GM21526 (cell line): ENCODE measurements around the gene PHLDA1.

Experiments used
- ATAC-seq: cut with Tn5 transposase; IDR thresholded peaks from one replicate; pipeline ENCODE4 v1.9.1; 2021; ENCODE audit warnings: moderate library complexity; ENCODE audit not compliant: unreplicated experiment, low FRiP score

Gene PHLDA1

GRCh38 chr12:76031414-76032042 lies at the start of gene PHLDA1:
TSS of gene PHLDA1 (minus strand) at chr12:76031776.
- ATAC-seq = peak; percentile 82

DNA sequence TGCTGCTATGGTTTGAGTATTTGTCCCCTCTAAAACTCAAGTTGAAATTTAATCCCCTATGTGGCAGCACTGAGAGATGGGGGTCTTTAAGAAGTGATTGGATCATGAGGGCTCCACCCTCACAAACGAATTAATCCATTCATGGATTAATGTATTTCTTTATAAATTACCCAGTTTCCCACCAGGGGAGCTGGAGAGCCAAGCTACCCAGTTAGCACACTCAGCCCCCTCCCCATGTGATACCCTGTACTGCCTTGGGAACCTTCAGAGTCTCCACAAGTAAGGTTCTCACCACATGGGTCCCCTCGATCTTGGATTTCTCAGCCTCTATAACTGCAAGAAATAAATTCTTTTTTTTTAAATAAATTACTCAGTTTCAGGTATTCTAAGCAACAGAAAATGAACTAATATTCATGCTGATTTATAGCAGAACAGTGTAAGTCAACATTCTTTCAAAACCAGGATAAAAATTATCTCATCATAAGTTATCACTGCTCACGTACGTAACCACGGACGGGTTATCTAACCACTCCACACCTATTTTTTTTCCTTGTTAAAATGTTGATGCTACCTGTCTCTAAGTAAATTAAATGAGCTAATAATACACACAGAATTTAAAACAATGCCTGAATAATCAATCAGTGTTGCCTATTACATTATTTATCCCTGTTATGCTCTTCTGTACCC lies 49.3 kb upstream of the PHLDA1 start:
- ATAC-seq = no peak

DNA sequence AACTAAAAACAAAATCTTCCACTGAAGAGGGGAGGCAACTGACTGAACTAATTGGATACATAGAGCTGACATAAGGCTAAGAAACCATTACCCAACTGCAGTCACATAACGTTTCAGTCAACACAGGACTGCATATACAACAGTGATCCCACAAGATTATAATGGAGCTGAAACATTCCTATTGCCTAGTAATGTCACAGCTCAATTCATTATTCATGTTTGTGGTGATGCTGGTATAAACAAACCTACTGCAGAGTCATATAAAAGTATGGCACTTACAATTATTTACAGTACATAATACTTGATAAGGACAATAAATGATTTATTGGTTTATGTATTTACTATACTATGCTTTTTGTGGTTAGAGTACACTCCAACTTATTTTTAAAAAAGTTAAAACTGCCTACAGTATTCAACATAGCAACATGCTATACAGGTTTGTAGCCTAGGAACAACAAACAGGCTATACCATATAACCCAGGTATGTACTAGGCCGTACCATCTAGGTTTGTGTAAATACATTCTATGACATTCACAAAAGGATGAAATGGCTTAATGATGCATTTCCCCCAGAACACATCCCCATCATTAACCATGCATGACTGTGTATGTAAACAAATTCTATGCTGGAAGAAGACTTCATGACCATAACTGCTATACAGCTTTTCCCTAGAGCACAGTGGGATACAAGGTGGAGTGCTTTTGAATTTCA lies 48.6 kb upstream of the PHLDA1 start:
- ATAC-seq = no peak

DNA sequence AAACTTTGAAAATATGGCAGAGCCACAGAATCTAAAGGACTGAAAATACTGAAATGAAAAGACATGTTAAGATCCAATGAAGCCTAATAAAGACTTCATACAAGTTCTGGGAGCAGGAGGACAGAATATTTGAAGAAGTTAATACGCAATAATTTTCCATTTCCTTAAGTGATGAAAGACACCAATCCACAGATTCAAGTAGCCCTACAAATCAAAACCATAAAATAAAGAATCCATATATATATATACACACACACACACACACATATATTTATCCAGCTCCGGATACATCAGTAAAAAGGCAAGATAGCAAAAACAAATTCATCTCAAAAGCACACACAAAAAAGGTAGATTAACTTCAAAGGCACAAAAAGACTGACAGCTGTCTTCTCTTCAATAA lies 47.2 kb upstream of the PHLDA1 start:
- no peak for ATAC-seq

- ATAC-seq = no peak
These were observed 43.9 kb upstream of the PHLDA1 start for GRCh38 chr12:76075448-76075847.

DNA sequence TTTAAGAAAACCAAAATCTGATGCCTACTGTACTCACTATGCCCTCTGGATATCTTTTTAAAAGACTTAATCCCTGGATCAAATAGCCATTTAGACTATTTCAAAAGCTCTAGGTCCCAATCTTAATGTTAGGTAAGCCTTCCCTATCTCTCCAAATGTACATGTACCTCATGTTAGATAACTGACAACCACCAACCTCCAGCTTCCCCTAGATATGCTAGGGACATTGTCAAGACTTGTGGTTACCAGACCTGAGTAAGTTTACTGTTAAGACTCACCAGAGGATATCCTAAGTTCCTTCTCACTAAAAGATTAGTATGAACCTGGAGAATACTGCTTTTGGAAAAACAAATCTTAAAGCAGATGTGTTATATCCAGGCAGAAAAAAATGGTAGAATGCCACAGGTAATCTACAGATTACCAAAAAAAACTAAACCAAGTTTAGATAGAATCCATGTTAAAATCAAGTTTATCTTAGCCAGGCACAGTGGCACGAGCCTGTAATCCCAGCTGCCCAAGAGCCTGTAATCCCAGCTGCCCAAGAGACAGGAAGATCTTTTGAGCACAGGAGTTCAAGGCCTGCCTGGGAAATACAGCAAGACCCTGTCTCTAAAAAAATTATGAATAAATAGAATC lies 43.2 kb upstream of the PHLDA1 start:
- ATAC-seq = no peak

DNA sequence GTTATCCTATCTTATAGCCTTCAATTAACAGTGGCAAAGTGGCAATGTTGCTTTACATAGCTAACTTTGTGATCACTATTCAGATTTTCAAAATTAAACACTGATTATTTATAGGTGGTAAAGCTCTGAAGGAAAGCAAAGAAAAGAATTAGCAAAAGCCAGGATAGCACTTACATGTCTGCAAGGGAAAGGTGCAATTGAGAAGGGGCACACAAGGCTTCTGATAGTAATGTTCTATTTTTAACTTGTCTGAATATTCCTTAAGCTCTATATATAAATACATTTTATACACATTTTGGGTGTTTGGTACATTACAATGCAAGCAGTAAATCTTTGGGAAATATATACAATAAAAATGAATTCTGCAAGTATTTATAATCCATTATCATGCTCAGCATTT lies 42.0 kb upstream of the PHLDA1 start:
- ATAC-seq = no peak

- ATAC-seq = no peak
These were observed 41.0 kb upstream of the PHLDA1 start for GRCh38 chr12:76072568-76072967.

DNA sequence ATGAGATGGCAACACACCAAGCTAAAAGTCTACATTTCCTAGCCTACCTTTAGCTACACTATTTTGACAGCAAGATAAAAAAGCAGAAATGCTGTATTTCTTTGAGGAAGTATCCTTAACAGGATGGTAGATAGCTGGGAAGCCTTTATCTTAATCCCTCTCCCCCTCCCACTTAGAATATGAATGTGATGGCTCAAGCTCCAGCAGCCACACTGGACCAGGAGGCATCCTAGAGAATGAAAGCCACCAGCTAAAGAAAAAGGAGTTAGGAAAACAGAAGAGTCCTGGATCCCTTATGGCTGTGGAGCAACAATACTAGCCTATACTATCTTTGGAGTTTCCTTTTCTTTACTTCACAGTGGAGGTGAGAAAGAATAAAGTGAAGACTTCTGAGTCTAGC lies 37.8 kb upstream of the PHLDA1 start:
- no peak for ATAC-seq

GRCh38 chr12:76065917-76066316 lies 34.3 kb upstream of the PHLDA1 start:
- ATAC-seq = no peak

- ATAC-seq = no peak
These were observed 33.3 kb upstream of the PHLDA1 start for GRCh38 chr12:76064904-76065303.

DNA sequence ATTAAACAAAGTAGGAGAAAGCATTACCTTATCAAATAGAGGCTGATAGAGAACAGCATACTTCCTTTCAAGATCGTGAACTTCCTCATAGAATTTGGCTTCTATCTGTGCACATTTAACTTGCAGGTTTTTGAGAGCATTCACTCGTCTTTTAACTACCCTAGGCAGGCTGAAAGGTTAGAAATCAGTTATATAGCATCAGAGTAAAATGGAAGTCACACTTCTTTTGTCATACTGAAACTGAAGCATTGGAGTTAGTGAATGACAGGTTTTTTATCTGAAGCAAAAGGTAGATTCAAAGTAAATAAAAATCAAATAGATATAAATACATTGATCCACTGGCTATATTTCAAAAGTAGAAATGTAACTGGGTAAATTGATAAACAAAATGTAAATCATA lies 28.5 kb upstream of the PHLDA1 start:
- ATAC-seq = no peak

DNA sequence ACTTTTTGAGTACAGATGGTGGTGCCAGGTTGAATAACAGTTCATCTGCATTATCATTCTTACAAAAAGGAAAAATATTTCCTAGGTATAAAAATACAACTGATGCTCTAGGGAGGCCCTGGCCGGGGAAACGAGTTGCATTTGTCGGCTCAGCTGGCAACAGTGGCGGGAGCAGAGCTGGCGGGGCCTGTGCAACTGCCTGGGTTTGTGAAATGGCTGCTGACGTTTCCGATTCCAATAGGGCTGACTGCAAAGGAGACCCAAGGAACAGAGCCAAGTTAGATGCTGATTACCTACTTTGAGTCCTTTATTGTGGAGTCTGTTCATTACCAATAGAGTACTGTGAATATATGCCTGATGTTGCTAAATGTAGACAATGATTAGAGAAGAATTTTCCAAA lies 25.8 kb upstream of the PHLDA1 start:
- no peak for ATAC-seq

DNA sequence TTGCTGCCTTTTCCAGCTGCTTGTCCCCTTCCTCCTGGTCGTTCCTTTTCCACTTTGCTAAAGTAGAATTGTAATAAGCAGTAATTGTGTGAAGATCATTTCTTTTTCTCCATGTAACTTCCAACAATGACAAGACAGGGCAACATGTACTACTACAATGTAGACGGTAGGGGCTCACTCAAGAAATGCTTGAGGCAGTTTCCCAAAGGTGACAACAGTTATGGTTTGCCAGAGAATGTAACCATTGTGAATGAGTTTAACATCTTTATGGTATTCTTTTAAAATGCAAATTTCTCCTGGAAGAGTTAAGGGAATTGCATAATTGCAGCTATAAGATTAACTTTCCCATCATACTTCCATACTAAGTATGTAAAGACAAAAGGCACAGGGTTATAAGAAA lies 23.8 kb upstream of the PHLDA1 start:
- ATAC-seq = no peak

DNA sequence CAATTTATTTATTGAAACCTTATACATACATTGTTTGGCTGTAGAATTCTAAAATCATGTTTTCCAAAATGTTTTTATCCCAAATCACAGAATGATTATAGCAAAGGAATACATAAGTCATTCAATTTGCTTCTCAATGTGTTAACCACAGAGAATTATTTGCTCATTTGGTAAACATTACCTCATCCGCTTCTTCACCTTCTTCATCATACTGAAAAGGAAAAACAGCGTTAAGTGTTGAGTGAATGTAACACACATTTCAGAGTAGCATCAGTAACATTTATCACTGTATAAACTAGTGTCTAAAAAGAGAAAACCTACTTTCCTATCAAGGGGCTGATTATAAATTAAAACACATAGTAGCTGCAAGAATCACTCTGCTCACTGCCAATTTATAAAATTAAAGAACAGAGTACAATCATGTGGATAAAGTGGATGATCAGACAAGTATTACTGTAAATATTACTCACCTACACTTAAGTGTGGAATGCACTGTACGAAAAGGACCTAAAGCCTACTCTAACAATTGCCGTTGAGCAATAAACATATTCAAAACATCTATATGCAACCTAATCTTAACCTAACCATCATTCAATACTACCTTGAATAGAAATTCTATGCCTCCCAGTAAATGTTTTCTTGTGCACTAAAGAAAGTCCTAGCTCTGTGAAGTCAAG lies 18.1 kb upstream of the PHLDA1 start:
- ATAC-seq = no peak

- no peak for ATAC-seq
These were observed 16.2 kb upstream of the PHLDA1 start for GRCh38 chr12:76047742-76048141.

DNA sequence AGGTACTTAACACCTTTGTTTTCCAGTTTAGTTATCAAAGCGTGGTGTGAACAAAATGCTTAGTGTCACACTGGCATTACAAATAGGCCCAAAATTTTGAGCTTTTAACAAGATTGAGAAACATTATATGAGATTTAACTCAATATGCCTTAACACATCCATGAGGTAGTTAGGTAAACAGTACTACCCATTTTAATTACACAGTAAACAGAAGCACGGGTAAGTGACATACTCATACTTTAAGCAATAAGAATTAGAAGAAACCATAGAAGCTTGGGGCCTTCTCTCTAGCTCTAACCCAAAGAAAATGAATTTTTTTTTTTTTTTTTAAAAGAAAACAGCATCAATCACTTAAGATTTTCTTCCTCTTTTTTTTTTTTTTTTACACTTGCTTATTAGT lies 15.5 kb upstream of the PHLDA1 start:
- no peak for ATAC-seq

- no peak for ATAC-seq
These were observed 11.8 kb upstream of the PHLDA1 start for GRCh38 chr12:76043377-76043776.

DNA sequence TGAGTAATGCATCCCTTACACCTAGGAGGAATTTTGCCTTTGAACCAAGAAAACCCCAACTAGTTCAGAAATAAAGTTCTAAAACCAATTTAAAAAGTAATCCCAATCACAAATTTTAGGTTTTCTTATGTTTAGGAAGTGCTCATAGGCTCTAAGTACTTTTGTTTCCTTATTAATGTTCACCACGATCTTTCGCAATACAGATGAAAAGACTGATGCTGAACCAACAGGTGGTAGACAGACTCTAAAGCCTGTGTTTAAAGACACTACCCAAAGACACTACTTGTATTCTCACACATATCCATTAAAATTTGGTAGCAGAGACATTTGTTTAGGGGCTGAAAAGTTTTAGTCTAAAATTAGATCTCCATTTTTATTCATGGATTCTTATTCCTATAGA lies 10.6 kb upstream of the PHLDA1 start:
- no peak for ATAC-seq

- ATAC-seq = no peak
These were observed 9.8 kb upstream of the PHLDA1 start for GRCh38 chr12:76041406-76041805.

GRCh38 chr12:76040461-76040860 lies 8.9 kb upstream of the PHLDA1 start:
- ATAC-seq = no peak
